ENCODE data around the gene FAM163B. TPM values are rescaled to one million over a fixed set of nuclear protein-coding genes. Genes with fewer than 3 reads are reported as not detected.
A peak's percentile ranks its signal among the peaks of the same experiment; 100 is the strongest.

Gene FAM163B
- total RNA-seq, 1 donor from 2014 or later, result not detected

- no peak for DNase-seq (ENCODE audit: low spot score)
- peak overlapping the region; percentile 37 for H3K27ac Mint-ChIP-seq (ENCODE audit: unreplicated experiment)
- no peaks in the 10 kb centered on the region for H3K9me3 Mint-ChIP-seq (ENCODE audit: unreplicated experiment)
- H3K4me3 Mint-ChIP-seq (ENCODE audit: unreplicated experiment), result no peak overlapping the region
- H3K27me3 Mint-ChIP-seq (ENCODE audit: unreplicated experiment), result peaks cover 11% of the 10 kb centered on the region
- peaks cover 3% of the 10 kb centered on the region for H3K4me1 Mint-ChIP-seq (ENCODE audit: unreplicated experiment)
- TF ChIP-seq CTCF (IDR thresholded peaks at IDR 0.05; ENCODE audit: unreplicated experiment), result no peak
- H3K36me3 Mint-ChIP-seq (ENCODE audit: low read depth, unreplicated experiment), result no peaks in the 10 kb centered on the region
Measured at GRCh38 chr9:133569891-133570690, 39.1 kb downstream of the FAM163B start.

GRCh38 chr9:133569121-133569785 lies 39.9 kb downstream of the FAM163B start:
- TF ChIP-seq CTCF (IDR thresholded peaks at IDR 0.05; ENCODE audit: unreplicated experiment), result no peak
- Mint-ChIP-seq H3K27me3 (ENCODE audit: unreplicated experiment) (peaks cover 11% of the 10 kb centered on the region), H3K4me3 (ENCODE audit: unreplicated experiment) (no peak overlapping the region)

GRCh38 chr9:133568186-133568585 lies 41.0 kb downstream of the FAM163B start:
- Mint-ChIP-seq H3K36me3 (ENCODE audit: low read depth, unreplicated experiment) (no peaks in the 10 kb centered on the region), H3K27ac (ENCODE audit: unreplicated experiment) (no peak overlapping the region), H3K4me1 (ENCODE audit: unreplicated experiment) (peaks cover 7% of the 10 kb centered on the region), H3K9me3 (ENCODE audit: unreplicated experiment) (no peaks in the 10 kb centered on the region), H3K4me3 (ENCODE audit: unreplicated experiment) (no peak overlapping the region), H3K27me3 (ENCODE audit: unreplicated experiment) (peaks cover 11% of the 10 kb centered on the region)
- TF ChIP-seq CTCF (IDR thresholded peaks at IDR 0.05; ENCODE audit: unreplicated experiment), result no peak
- no peak for DNase-seq (ENCODE audit: low spot score)

More at GRCh38 chr9:133569121-133569785, 39.9 kb downstream of the FAM163B start:
- H3K9me3 Mint-ChIP-seq (ENCODE audit: unreplicated experiment), result no peaks in the 10 kb centered on the region
- no peak for DNase-seq (ENCODE audit: low spot score)
- no peaks in the 10 kb centered on the region for H3K36me3 Mint-ChIP-seq (ENCODE audit: low read depth, unreplicated experiment)
- H3K4me1 Mint-ChIP-seq (ENCODE audit: unreplicated experiment), result peaks cover 3% of the 10 kb centered on the region
- no peak overlapping the region for H3K27ac Mint-ChIP-seq (ENCODE audit: unreplicated experiment)

GRCh38 chr9:133566817-133567216 lies 42.4 kb downstream of the FAM163B start:
- H3K27ac Mint-ChIP-seq (ENCODE audit: unreplicated experiment), result no peak overlapping the region
- peaks cover 10% of the 10 kb centered on the region for H3K4me1 Mint-ChIP-seq (ENCODE audit: unreplicated experiment)
- DNase-seq (ENCODE audit: low spot score), result no peak
- H3K4me3 Mint-ChIP-seq (ENCODE audit: unreplicated experiment), result no peak overlapping the region
- H3K36me3 Mint-ChIP-seq (ENCODE audit: low read depth, unreplicated experiment), result no peaks in the 10 kb centered on the region
- no peak for TF ChIP-seq CTCF (IDR thresholded peaks at IDR 0.05; ENCODE audit: unreplicated experiment)
- H3K9me3 Mint-ChIP-seq (ENCODE audit: unreplicated experiment), result no peaks in the 10 kb centered on the region
- H3K27me3 Mint-ChIP-seq (ENCODE audit: unreplicated experiment), result peaks cover 7% of the 10 kb centered on the region

GRCh38 chr9:133566382-133566781 lies 42.8 kb downstream of the FAM163B start:
- peaks cover 11% of the 10 kb centered on the region for H3K27me3 Mint-ChIP-seq (ENCODE audit: unreplicated experiment)
- peaks cover 4% of the 10 kb centered on the region for H3K36me3 Mint-ChIP-seq (ENCODE audit: low read depth, unreplicated experiment)
- H3K4me3 Mint-ChIP-seq (ENCODE audit: unreplicated experiment), result no peak overlapping the region
- TF ChIP-seq CTCF (IDR thresholded peaks at IDR 0.05; ENCODE audit: unreplicated experiment), result no peak
- no peak for DNase-seq (ENCODE audit: low spot score)
- no peaks in the 10 kb centered on the region for H3K9me3 Mint-ChIP-seq (ENCODE audit: unreplicated experiment)
- H3K27ac Mint-ChIP-seq (ENCODE audit: unreplicated experiment), result no peak overlapping the region
- peaks cover 10% of the 10 kb centered on the region for H3K4me1 Mint-ChIP-seq (ENCODE audit: unreplicated experiment)

Data from endothelial cell (in vitro differentiated cells).